ENCODE results near the gene PALLD.

Gene PALLD

DNA sequence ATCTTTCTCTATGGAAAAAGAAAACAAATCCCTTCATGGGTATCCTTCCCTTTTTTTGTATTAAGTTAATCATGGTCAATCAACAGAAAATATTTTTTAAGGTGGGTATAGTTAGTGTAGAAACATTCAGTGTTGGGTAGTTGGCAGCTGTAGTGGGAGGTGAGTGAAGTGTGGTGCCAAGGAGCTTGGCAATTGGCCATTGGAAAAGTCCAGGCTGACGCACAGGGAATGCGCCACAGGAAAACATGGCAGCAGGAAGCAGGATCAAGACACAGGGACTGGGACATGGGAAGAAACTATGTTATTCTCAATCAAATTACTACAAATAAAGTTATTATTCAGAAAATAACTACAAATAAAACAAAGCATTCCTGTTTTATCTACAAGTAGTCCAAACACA is 20.0 kb downstream of the PALLD start:
- TF ChIP-seq, protein P1, sequence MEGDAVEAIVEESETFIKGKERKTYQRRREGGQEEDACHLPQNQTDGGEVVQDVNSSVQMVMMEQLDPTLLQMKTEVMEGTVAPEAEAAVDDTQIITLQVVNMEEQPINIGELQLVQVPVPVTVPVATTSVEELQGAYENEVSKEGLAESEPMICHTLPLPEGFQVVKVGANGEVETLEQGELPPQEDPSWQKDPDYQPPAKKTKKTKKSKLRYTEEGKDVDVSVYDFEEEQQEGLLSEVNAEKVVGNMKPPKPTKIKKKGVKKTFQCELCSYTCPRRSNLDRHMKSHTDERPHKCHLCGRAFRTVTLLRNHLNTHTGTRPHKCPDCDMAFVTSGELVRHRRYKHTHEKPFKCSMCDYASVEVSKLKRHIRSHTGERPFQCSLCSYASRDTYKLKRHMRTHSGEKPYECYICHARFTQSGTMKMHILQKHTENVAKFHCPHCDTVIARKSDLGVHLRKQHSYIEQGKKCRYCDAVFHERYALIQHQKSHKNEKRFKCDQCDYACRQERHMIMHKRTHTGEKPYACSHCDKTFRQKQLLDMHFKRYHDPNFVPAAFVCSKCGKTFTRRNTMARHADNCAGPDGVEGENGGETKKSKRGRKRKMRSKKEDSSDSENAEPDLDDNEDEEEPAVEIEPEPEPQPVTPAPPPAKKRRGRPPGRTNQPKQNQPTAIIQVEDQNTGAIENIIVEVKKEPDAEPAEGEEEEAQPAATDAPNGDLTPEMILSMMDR (IDR thresholded peaks at IDR 0.05; ENCODE audit: low read depth, low read length), result no peak
- H3K4me3 ChIP-seq (ENCODE audit: low read depth, low read length), result no peak overlapping the region

DNA sequence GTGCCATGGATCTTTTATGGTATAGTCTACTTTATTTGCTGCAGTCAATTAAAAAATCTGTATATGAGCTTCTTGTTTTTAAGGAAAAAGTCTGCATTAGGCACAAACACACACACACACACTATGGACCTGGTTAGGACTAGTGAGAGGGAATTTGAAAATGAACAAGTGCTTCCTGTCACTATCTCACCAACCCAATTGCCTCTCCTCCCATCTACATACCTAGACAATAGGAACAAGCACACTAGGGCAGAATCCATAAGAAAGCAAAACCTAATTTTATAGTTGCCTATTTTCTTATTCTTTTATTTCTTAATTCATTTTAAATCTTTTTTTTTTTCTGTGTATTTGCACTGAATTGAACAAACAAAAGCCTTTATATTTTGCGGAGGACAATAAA is 22.7 kb downstream of the PALLD start:
- TF ChIP-seq, protein P1 (IDR thresholded peaks at IDR 0.05; ENCODE audit: low read depth, low read length), result no peak
- no peak overlapping the region for H3K4me3 ChIP-seq (ENCODE audit: low read depth, low read length)

DNA sequence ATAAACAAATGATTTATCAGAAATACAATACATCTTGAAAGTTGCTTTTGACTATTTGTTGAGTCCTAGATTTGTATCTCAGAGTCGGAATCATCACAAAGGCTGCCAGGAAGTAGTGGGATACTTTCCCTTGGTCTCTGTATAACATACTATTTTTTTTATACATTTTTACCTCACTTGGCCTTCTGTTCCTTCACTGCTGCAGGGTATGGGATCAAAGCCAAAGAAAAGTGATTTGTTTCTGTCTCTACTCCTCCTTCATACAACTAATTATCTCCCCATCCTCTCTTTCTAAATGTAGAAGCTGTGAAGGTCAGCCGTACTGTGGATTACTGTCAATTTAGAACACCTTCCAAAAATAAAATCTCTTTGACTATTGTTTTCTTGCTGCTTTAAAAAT is 24.9 kb downstream of the PALLD start:
- no peak overlapping the region for H3K4me3 ChIP-seq (ENCODE audit: low read depth, low read length)

DNA sequence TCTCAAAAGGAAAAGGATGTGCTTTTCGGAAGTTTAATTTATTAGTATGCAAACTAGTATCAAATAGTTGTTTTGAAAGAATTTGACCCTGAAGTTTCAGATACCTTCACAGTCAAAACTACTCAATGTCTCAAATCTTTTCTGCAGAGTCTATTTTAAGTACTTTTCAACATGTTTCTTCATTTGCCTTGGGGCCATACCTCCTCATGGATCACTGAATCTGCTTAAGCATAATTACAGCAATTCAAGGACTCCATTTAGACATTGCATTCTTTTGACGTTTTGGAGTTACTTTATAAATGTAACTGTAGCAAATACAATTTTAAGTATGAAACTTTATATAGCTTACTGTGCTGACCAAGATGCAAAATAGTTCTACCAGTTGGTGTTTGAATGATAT is 25.5 kb downstream of the PALLD start:
- no peak overlapping the region for H3K4me3 ChIP-seq (ENCODE audit: low read depth, low read length)
- TF ChIP-seq, protein P1 (IDR thresholded peaks at IDR 0.05; ENCODE audit: low read depth, low read length), result no peak

More for the DNA sequence above, 24.9 kb downstream of the PALLD start:
- TF ChIP-seq, protein P1 (IDR thresholded peaks at IDR 0.05; ENCODE audit: low read depth, low read length), result no peak

DNA sequence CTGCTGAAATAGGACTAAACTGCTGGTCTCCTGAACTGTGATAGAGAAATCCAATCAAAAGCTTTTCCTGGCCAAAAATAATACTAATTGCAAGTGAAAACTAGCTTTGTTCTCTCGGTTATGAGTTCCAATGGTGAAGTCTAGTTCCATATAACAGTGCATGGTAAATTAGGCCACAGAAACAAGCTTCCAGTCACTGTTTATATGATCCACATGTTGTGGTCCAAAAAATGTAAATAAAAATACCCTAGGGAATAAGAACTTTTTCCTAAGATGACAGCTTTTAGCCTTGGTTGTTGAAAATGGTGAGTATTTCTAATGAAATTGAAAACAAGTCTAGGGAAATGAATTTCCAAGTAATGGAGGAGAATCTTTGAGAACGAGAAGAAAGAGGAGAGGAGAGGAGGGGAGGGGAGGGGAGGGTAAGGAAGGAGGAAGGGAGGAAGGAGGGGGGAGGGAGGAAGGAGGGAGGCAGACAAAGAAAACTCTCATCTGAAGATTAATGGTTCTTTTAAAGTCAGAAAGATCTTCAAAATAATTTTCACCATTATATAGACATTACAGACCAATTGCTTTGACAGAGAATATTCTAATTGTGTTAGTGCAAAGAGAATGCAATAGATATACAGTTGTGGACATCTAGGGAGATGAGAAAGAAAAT is 26.1 kb downstream of the PALLD start:
- TF ChIP-seq, protein P1 (IDR thresholded peaks at IDR 0.05; ENCODE audit: low read depth, low read length), result no peak
- H3K4me3 ChIP-seq (ENCODE audit: low read depth, low read length), result no peak overlapping the region

DNA sequence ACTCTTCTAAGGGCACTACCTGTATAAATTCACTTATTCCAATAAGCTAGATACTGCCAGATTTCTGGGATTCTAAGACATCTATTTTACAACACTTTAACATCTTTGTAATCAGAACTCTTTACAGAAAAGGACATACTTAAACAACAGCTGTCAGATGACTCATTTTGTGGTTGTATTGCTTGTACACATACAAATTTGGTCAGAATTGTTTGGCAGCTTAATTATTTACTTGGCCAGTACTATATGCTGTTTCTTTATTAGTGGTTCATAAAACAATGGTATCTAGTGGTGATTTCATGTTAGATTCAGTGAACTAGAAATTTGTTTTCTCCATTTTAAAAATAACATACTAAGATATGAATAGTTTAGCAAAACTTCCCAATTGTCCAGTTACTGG is 27.2 kb downstream of the PALLD start:
- TF ChIP-seq, protein P1 (IDR thresholded peaks at IDR 0.05; ENCODE audit: low read depth, low read length), result no peak
- no peak overlapping the region for H3K4me3 ChIP-seq (ENCODE audit: low read depth, low read length)

DNA sequence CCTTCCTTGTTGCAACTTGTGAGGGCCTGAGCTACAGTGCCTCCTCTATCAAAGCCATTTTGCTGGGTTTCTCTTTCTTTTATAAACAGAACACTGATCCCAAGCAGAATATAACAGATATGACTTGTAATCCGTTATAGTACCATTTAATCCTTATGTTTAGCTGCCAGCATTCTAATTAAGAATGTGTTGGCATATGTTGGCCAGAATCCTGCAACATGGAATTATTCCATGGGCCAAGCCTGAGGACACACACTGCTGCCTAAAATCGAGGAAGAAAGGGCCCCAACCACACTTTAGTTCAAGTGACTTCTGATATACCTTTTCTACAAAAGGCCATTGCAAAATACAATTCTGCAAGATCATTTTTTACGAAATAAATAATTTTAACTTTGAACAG is 28.0 kb downstream of the PALLD start:
- no peak overlapping the region for H3K4me3 ChIP-seq (ENCODE audit: low read depth, low read length)
- TF ChIP-seq, protein P1 (IDR thresholded peaks at IDR 0.05; ENCODE audit: low read depth, low read length), result no peak

Measured in WI38 (cell line).